IPS DF 6.9 (cell line): ENCODE results near the gene FMO3.

Experiments used
- DNase-seq: peaks from one replicate; pipeline ENCODE4 v3.0.0-alpha.2; 2013; ENCODE audit warnings: low read depth, low spot score
- H3K27ac ChIP-seq: one replicate; pipeline ENCODE4 v1.5.1; 2013; ENCODE audit warnings: low read length, control low read depth
- H3K27me3 ChIP-seq: 2 replicates; pipeline ENCODE4 v1.6.1; 2013; ENCODE audit warnings: mild to moderate bottlenecking, low read length; ENCODE audit not compliant: control insufficient read depth, insufficient read depth
- H3K36me3 ChIP-seq: 2 replicates; pipeline ENCODE4 v1.6.1; 2013; ENCODE audit warnings: low read length; ENCODE audit not compliant: control insufficient read depth, insufficient read depth
- H3K4me1 ChIP-seq: 2 replicates; pipeline ENCODE4 v1.6.1; 2013; ENCODE audit warnings: low read length; ENCODE audit not compliant: control insufficient read depth, insufficient read depth
- H3K4me3 ChIP-seq: 2 replicates; pipeline ENCODE4 v1.5.1; 2013; ENCODE audit warnings: mild to moderate bottlenecking, low read length
- H3K9me3 ChIP-seq: 2 replicates; pipeline ENCODE4 v1.6.1; 2013; ENCODE audit warnings: low read length, inconsistent platforms; ENCODE audit not compliant: control insufficient read depth, insufficient read depth
- WGBS: extraction: QIAGEN DNeasy Blood & Tissue Kit; methylation state at CpG from one replicate; pipeline ENCODE4 v1.1.7; 2013; ENCODE audit warnings: mixed read lengths, missing lambda C conversion rate; ENCODE audit not compliant: insufficient read length, insufficient coverage; 5-methylcytosine and 5-hydroxymethylcytosine counted together

The FMO3 gene

DNA sequence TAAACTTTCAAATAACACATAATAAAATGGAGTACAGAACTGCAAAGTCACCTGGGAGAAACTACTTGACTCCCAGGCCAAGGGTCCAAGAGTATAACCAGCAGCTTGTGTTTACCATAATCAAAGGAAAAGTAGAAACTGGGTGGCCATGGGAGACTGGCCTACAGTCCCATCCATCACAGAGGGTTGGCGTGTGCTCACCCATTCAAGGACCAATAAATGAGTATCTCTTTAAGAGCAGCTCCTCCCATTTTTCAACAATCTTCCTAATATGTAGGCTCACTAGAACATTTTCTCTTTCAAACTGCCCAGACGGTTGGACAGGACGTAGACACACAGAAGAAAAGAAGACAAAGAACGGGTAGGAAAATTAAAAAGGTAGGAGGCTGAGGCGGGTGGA lies at the start of gene FMO3:
Gene FMO3 (plus strand): TSS at position 302 of the 400 bp plus-strand sequence. CDS start 1,754 bp downstream, outside the sequence.
- no peaks in the 10 kb centered on the region for H3K9me3 ChIP-seq
- H3K27me3 ChIP-seq = no peaks in the 10 kb centered on the region
- no peaks in the 10 kb centered on the region for H3K36me3 ChIP-seq
- H3K27ac ChIP-seq = no peak within 1 kb of the TSS
- H3K4me1 ChIP-seq = no peaks in the 10 kb centered on the region
- DNase-seq = no peak
- H3K4me3 ChIP-seq = no peak within 1 kb of the TSS
- WGBS = no CpG with 5 or more reads among the region's 5 CpGs

DNA sequence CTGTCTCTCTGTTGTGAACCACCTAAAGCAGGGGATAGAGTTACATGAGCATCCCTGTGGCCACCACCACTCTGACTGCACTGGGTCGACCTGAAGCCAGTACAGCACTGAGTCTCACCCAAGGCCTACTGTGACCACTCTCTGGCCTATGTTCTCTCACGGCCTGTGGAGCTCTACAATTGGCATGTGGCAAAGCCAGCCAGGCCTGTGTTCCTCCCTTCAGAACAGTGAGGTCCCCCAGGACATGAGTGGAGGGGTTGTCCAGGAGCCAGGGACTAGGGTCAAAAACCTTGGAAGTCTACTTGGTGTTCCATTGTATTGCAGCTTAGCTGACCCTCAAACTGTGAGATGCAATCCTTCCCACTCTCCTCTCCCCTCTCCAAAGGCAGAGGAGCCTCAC lies 42.7 kb upstream of the FMO3 start:
- no CpG with 5 or more reads among the region's 2 CpGs for WGBS
- Histone ChIP-seq H3K9me3 (no peaks in the 10 kb centered on the region), H3K4me3 (no peak overlapping the region), H3K27me3 (no peaks in the 10 kb centered on the region), H3K4me1 (no peaks in the 10 kb centered on the region; the same call in 1 of the 2 replicates), H3K36me3 (no peaks in the 10 kb centered on the region), H3K27ac (no peak overlapping the region)
- no peak for DNase-seq

DNA sequence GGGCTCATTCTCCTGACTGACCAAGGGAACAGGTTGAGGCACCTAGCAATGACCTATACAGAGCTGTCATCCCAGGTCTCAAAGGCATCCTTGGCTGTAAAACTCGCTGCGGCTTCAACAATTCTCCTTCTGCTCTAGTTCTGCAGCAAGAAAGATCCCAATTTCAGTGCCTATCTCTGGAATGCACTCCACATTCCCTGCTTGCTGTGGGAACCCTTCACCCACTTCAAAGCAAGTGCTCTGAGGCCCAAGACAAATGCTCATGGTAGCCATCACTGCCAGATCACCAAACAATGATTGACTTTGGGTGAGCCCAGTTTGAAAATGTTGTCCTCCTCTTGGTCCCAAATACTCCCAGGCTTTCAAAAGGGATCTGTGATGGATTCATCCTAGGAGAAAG lies 37.7 kb upstream of the FMO3 start:
- Histone ChIP-seq H3K4me3 (no peak overlapping the region), H3K27me3 (no peaks in the 10 kb centered on the region), H3K36me3 (no peaks in the 10 kb centered on the region), H3K4me1 (no peaks in the 10 kb centered on the region; the same call in 1 of the 2 replicates), H3K9me3 (no peaks in the 10 kb centered on the region), H3K27ac (no peak overlapping the region)
- no peak for DNase-seq
- no CpG with 5 or more reads among the region's 2 CpGs for WGBS

DNA sequence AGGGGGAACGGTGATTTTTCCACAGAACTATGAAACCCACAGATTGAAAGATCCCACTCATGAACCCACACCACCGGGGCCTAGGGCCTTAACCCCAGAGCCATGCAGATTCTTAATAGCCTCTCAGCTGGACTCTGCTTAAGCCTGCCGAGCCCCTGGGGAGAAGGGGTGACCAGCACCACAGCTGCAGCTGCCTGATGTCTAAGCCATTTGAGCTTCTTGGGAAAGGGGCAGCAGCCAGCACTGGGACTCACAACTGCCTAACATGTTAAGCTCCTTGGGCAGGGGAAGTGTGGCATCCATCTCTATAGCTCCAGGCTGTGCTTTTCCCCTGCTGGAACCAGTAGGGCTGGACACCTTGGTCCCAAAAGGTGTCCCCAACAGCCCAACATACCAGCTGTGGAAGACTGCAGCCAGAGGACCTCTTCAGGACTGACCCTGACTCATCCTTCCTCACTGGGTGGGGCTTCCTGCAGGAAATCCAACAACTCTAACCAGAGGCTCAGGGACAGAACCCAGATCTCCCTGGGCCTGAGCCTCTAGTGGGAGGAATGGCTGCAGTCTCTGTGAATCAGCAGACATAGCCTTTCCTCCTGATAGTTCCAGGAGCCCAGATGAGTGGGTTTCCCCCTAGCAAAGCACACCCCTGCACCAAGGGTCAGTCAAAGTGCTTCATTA lies 34.6 kb upstream of the FMO3 start:
- no peaks in the 10 kb centered on the region; the same call in 1 of the 2 replicates for H3K4me1 ChIP-seq
- DNase-seq = no peak
- no peak overlapping the region for H3K4me3 ChIP-seq
- no peaks in the 10 kb centered on the region for H3K27me3 ChIP-seq
- H3K36me3 ChIP-seq = no peaks in the 10 kb centered on the region
- no CpG with 5 or more reads among the region's 3 CpGs for WGBS
- no peaks in the 10 kb centered on the region for H3K9me3 ChIP-seq
- H3K27ac ChIP-seq = no peak overlapping the region

DNA sequence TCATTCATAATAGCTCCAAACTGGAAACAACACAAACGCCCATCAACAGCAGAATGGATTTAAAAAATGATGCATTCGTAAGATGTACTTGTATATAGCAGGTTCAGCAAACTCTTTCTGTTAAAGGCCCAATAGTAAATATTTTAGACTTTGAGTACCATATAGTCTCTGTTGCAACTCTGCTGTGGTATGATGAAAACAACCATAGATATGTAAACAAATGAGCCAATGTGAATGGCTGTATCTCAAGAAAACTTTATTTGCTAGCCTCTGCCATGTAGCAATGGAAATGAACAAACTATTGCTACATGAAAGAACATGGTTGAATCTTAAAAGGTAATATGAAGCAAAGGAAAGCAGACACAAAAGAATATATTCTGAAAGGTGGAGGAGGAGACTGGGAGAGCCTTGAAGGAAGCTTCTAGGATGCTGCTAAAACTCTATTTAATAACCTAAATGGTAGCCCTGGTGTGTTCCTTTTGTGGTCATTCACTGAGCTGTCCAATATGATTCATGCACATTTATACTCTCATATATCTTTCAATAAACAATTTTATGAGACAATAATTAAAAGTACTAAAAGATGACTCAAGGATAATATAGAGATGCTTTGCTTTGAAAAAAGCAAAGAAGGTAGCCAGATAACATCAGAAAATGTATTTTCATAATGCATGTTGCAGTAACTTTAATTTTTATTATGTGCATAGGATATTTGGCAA lies 29.1 kb upstream of the FMO3 start:
- H3K36me3 ChIP-seq = no peaks in the 10 kb centered on the region
- H3K4me1 ChIP-seq = no peaks in the 10 kb centered on the region
- no CpG with 5 or more reads among the region's 2 CpGs for WGBS
- DNase-seq = no peak
- H3K27me3 ChIP-seq = no peaks in the 10 kb centered on the region
- no peaks in the 10 kb centered on the region for H3K9me3 ChIP-seq
- H3K4me3 ChIP-seq = no peak overlapping the region
- H3K27ac ChIP-seq = no peak overlapping the region

DNA sequence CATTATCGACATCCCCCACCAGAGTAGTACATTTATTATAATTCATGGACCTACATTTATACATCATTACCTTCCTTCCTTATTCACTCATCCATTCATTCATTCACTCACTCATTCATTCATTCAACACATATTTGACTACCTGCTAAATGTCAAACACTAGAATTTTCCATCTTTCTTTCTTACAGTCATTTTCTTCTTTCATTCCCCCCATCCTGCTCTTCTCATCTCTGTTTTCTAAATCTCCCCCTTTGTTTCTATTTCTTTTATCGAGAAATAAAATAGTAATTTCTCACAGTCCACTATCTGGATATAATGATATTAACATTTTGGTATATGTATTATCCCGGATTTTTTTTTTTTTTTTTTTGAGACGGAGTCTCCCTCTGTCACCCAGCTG lies 27.8 kb upstream of the FMO3 start:
- Histone ChIP-seq H3K9me3 (no peaks in the 10 kb centered on the region), H3K27ac (no peak overlapping the region), H3K27me3 (no peaks in the 10 kb centered on the region), H3K36me3 (no peaks in the 10 kb centered on the region), H3K4me3 (no peak overlapping the region), H3K4me1 (no peaks in the 10 kb centered on the region)
- WGBS = no CpG with 5 or more reads among the region's 4 CpGs
- DNase-seq = no peak

DNA sequence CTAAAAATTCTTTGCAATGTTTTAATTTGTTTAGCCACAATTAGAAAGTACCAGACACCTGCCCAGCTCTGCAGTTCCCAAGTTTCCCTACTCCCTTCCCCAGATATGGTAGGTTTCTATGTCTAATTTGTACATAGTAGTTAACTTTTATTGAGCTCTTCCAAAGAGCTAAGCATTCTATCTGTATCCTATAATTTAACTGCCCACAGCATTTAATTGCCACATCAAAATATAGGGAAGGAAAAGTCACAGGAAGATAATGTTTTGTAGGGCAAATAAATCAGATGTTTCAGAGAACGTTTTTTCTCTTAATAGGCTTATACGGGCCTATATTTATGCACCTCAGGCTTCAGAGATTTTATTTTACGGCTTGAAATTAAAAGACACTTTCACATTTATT lies 15.7 kb upstream of the FMO3 start:
- Histone ChIP-seq H3K9me3 (no peaks in the 10 kb centered on the region), H3K27ac (no peak overlapping the region), H3K36me3 (no peaks in the 10 kb centered on the region), H3K4me3 (no peak overlapping the region), H3K27me3 (no peaks in the 10 kb centered on the region), H3K4me1 (no peaks in the 10 kb centered on the region)
- no peak for DNase-seq
- no CpG with 5 or more reads among the region's 3 CpGs for WGBS

DNA sequence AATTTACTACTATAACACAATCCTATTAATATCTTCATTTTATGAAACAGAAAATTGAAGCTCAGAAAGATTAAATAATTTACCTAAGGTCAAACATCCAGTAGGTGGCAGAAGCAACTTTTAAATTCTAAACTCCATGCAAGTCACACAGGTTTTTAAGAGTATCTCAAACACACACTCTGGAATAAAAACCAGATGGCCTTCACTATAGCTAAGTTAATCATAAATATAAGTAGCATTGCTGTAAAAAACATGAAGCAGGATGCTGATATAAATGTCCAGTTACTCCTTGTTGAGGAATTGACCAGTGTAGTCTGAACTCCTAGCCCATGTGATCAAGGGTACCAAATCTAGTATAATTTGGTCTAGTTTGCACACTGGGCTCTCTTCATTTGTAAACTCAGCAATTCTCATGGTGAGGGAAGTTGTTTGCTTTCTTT lies 9.4 kb upstream of the FMO3 start:
- H3K4me1 ChIP-seq = no peaks in the 10 kb centered on the region
- no peak overlapping the region for H3K4me3 ChIP-seq
- H3K9me3 ChIP-seq = no peaks in the 10 kb centered on the region
- no peaks in the 10 kb centered on the region for H3K27me3 ChIP-seq
- H3K36me3 ChIP-seq = no peaks in the 10 kb centered on the region
- no peak for DNase-seq
- H3K27ac ChIP-seq = no peak overlapping the region

DNA sequence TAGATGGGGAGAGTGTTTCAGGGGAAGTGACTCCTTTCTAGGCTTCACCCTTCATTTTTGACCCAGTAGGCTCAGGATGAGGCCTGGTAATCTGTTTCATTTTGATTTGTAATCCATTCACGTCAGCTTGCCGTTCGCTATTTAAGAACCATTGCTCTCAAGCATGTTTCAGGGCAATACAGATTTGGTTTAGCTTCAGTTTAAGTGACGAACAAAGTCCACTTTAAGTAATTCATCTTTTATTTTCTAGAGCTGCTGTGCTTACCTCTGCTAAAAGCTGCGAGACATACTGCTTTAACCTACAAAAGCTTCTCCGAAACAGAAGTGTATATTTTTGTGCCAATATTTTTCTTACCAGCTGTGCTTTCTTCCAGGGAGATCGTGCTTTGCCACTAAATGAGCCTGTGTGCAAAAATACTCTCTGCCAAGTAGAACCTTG lies 8.9 kb upstream of the FMO3 start:
- no peak overlapping the region for H3K27ac ChIP-seq
- DNase-seq = no peak
- H3K27me3 ChIP-seq = no peaks in the 10 kb centered on the region
- H3K36me3 ChIP-seq = no peaks in the 10 kb centered on the region
- no peaks in the 10 kb centered on the region for H3K9me3 ChIP-seq
- H3K4me1 ChIP-seq = no peaks in the 10 kb centered on the region
- no CpG with 5 or more reads among the region's 7 CpGs for WGBS
- no peak overlapping the region for H3K4me3 ChIP-seq

DNA sequence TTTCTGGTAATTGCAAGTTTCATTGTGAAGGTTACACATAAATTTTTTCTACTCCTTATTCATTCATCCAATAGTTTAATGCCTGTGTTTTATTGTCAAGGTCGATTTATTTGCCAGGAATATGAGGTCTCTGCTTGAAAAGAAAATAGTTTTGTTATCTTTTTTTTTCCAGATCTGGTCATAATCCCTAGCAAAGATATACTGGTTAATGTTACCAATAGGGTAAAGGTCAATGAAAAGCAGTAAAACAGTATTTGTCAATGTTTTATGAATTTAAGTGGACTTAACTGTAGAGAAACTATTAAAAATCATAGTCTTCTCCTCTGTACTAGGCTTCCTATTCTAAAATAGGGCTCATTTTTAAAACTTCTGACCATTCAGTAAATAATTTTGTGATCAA lies 8.1 kb upstream of the FMO3 start:
- H3K4me1 ChIP-seq = no peaks in the 10 kb centered on the region
- no peaks in the 10 kb centered on the region for H3K36me3 ChIP-seq
- no peaks in the 10 kb centered on the region for H3K9me3 ChIP-seq
- no CpG with 5 or more reads among the region's 1 CpG for WGBS
- H3K27me3 ChIP-seq = no peaks in the 10 kb centered on the region
- DNase-seq = no peak
- no peak overlapping the region for H3K4me3 ChIP-seq
- no peak overlapping the region for H3K27ac ChIP-seq

DNA sequence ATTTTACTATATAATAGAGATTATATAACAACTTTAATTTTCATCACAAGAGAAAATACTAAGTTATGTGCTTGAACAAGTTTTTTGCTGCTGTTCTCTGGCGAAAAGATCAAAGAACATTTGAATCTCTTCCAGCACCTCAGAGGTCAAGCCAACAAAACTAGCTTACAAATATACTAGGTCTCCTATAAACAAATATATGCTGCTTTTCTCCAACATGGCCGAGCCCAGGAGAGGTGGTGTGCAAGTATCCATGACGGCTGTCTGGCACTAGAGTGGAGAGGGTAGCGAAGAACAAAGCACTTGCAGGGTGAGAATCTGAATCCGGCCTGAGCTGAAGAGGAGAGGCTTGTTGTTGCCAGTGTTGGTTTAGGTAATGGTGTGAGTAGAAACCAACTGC lies 7.5 kb upstream of the FMO3 start:
- H3K27me3 ChIP-seq = no peaks in the 10 kb centered on the region
- no CpG with 5 or more reads among the region's 5 CpGs for WGBS
- H3K27ac ChIP-seq = no peak overlapping the region
- no peak overlapping the region for H3K4me3 ChIP-seq
- H3K4me1 ChIP-seq = no peaks in the 10 kb centered on the region
- H3K9me3 ChIP-seq = no peaks in the 10 kb centered on the region
- no peak for DNase-seq
- no peaks in the 10 kb centered on the region for H3K36me3 ChIP-seq
